OCI-LY3 (cell line): ENCODE measurements around the gene ROR2.

ENCODE experiments used
- H2AFZ ChIP-seq: fragments of 200-600, 300-600 bp; shearing (Covaris generic); 2 replicates; pipeline ENCODE4 v1.6.0; 2014; ENCODE audit warnings: antibody characterized with exemption, low read depth, low read length
- H3K27ac ChIP-seq: fragments of 200-600, 300-600 bp; sonication (generic); 2 replicates; pipeline ENCODE4 v1.5.1; 2014; ENCODE audit warnings: mild to moderate bottlenecking, low read length, moderate library complexity, mixed read lengths
- H3K27me3 ChIP-seq: fragments of 200-600, 300-600 bp; sonication (generic); 2 replicates; pipeline ENCODE4 v1.6.1; 2014; ENCODE audit warnings: low read depth, low read length, mixed read lengths
- H3K36me3 ChIP-seq: fragments of 200-600, 300-600 bp; sonication (generic); replicated peaks from 2 replicates; pipeline ENCODE3; 2014; ENCODE audit warnings: low read depth, low read length, mixed read lengths
- H3K4me1 ChIP-seq: fragments of 300-600, 200-600 bp; sonication (generic); 2 replicates; pipeline ENCODE4 v1.6.1; 2014; ENCODE audit warnings: low read length, mixed read lengths
- H3K4me2 ChIP-seq: fragments of 200-600, 300-600 bp; sonication (generic); 2 replicates; pipeline ENCODE4 v1.6.1; 2014; ENCODE audit warnings: low read length, mixed read lengths
- H3K4me3 ChIP-seq: fragments of 300-600, 200-600 bp; sonication (generic); 2 replicates; pipeline ENCODE4 v1.5.1; 2014; ENCODE audit warnings: antibody characterized with exemption, mild to moderate bottlenecking, low read length, moderate library complexity
- H3K79me2 ChIP-seq: fragments of 300-600, 200-600 bp; shearing (Covaris generic); 2 replicates; pipeline ENCODE4 v1.6.1; 2014; ENCODE audit warnings: mild to moderate bottlenecking, low read length, mixed read lengths
- H3K9ac ChIP-seq: fragments of 300-600, 200-600 bp; shearing (Covaris generic); 2 replicates; pipeline ENCODE4 v1.6.0; 2014; ENCODE audit warnings: mild to moderate bottlenecking, low read length, moderate library complexity
- H3K9me3 ChIP-seq: fragments of 200-600, 300-600 bp; shearing (Covaris generic); 2 replicates; pipeline ENCODE4 v1.6.1; 2014; ENCODE audit warnings: low read length, mixed read lengths; ENCODE audit not compliant: insufficient read depth
- H4K20me1 ChIP-seq: fragments of 200-600, 300-600 bp; sonication (generic); 2 replicates; pipeline ENCODE4 v1.6.1; 2016; ENCODE audit warnings: low read length, mixed read lengths; ENCODE audit not compliant: insufficient read depth
- EZH2phosphoT487 ChIP-seq: fragments of 200-600 bp; shearing (Covaris generic); IDR thresholded peaks from 2 replicates; pipeline ENCODE4 v1.6.1; 2018; ENCODE audit warnings: antibody characterized with exemption, mixed run types, low read depth
- TF ChIP-seq, protein P1 (sequence below): fragments of 200-600, 300-600 bp; sonication (generic); IDR thresholded peaks from 2 replicates; pipeline ENCODE4 v1.5.1; 2014; ENCODE audit warnings: antibody characterized with exemption, low read length, low read depth

Gene ROR2

DNA sequence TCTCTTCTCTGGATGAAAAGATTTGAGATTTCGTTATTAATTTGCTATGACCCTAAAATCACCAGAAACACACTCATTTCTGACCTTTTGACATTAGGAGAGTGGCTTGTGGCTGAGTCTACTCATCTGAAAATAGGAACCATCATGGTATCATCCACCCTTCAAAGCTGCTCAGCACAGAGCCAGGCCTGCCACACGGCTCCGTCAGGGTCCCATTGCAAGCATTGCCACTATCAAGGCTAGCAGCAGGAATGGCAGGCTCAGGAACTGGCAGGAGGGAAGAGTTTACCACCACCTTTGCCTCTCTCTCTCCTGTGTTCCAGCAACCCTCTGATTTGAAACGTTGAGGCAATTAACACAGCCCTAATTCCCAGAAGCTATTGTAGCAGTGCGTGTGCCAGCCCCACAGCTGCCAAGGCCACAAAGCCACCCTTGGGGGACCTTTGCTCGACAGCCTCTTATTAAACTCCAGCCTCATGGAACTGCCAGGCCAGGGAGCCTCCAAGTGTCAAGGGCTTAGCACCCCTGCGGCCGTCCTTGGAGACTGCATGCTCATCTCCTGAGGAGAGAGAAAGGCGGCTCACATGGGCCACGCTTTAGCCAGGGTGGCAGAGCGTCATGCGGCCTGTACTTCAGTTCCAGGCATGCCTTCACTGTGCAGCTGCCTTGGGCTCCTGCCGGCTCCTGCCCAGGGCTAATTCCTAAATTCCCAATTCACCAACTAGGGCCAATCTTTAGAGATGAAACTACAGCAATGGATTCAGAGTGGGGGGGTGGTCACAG lies 145.9 kb downstream of the ROR2 start:
- Histone ChIP-seq H3K4me3 (no peak overlapping the region), H3K4me1 (peaks cover under 1% of the 10 kb centered on the region; the same call in 1 of the 2 replicates), H4K20me1 (no peaks in the 10 kb centered on the region), H3K79me2 (no peaks in the 10 kb centered on the region), H3K9me3 (no peaks in the 10 kb centered on the region), H3K9ac (no peak overlapping the region), H2AFZ (no peak overlapping the region), H3K4me2 (no peak overlapping the region), H3K36me3 (no peaks in the 10 kb centered on the region), H3K27ac (no peak overlapping the region), H3K27me3 (peaks cover 4% of the 10 kb centered on the region; the same call in 1 of the 2 replicates)
- TF ChIP-seq, protein P1, sequence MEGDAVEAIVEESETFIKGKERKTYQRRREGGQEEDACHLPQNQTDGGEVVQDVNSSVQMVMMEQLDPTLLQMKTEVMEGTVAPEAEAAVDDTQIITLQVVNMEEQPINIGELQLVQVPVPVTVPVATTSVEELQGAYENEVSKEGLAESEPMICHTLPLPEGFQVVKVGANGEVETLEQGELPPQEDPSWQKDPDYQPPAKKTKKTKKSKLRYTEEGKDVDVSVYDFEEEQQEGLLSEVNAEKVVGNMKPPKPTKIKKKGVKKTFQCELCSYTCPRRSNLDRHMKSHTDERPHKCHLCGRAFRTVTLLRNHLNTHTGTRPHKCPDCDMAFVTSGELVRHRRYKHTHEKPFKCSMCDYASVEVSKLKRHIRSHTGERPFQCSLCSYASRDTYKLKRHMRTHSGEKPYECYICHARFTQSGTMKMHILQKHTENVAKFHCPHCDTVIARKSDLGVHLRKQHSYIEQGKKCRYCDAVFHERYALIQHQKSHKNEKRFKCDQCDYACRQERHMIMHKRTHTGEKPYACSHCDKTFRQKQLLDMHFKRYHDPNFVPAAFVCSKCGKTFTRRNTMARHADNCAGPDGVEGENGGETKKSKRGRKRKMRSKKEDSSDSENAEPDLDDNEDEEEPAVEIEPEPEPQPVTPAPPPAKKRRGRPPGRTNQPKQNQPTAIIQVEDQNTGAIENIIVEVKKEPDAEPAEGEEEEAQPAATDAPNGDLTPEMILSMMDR = no peak
- no peak for TF ChIP-seq EZH2phosphoT487

DNA sequence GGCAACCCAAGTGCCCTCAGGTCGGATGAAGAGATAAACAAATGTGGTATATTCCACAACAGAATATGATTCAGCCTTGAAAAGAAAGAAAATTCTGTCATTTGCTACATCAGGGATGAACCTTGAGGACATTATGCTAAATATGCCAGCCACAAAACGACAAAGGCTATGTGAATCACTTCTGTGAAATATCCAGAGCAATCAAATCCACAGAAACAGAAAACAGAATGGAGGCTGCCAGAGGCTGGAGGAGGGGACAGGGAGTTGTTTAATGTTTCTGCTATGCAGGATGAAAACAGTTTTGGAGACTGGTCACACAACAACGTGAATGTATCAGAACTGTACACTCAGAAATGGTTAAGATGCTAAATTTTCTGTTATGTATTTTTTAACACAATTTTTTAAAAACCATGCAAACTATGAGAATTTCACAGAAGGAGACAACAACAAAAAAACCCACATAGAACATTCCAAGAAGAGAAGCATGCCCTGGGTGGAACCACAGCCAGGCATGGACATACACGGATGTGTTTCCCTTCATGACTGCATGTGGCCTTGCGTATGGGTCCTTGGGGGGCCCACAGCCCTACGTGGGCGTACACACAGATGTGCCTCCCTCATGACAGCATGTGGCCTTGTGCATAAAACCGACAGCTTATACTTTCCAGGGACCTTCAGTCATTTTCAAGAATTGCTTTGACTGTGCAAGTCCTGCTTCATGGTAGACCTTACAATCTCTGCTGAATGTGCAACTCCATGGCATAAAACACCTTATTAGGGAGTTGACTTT lies 146.7 kb downstream of the ROR2 start:
- Histone ChIP-seq H3K9ac (no peak overlapping the region), H3K9me3 (no peaks in the 10 kb centered on the region), H3K4me2 (no peak overlapping the region), H3K79me2 (no peaks in the 10 kb centered on the region), H3K27me3 (peaks cover 4% of the 10 kb centered on the region; the same call in 1 of the 2 replicates), H3K27ac (no peak overlapping the region), H3K4me3 (no peak overlapping the region), H3K4me1 (peaks cover 8% of the 10 kb centered on the region; the same call in 1 of the 2 replicates), H3K36me3 (no peaks in the 10 kb centered on the region), H4K20me1 (no peaks in the 10 kb centered on the region), H2AFZ (no peak overlapping the region)
- TF ChIP-seq, protein P1 = no peak
- TF ChIP-seq EZH2phosphoT487 = no peak

DNA sequence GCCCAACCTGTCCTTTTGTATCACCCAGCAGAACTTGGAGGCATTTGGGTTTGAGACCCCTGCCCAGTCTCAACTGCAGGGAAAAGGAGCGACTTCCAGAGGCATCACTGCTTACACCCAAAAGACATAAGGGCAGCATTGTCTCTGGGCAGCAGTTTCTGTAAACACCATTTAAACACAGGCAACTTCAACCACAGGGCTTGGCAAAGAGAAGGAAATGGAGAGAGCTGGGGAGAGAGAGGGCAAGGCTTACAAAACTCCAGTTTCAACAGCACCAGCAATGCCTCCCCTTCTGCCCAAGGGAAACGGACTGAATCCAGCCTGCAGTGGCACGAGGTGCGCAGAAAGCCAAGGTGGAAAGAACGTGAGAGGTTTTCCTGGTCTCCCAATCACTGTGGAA lies 147.6 kb downstream of the ROR2 start:
- no peak overlapping the region for H3K4me2 ChIP-seq
- H3K36me3 ChIP-seq = no peaks in the 10 kb centered on the region
- TF ChIP-seq, protein P1 = no peak
- no peak for TF ChIP-seq EZH2phosphoT487
- H3K4me3 ChIP-seq = no peak overlapping the region
- H3K4me1 ChIP-seq = peaks cover 8% of the 10 kb centered on the region; the same call in 1 of the 2 replicates
- H3K27me3 ChIP-seq = peaks cover 4% of the 10 kb centered on the region; the same call in 1 of the 2 replicates
- no peak overlapping the region for H3K27ac ChIP-seq
- H4K20me1 ChIP-seq = no peaks in the 10 kb centered on the region
- no peak overlapping the region for H2AFZ ChIP-seq
- no peaks in the 10 kb centered on the region for H3K79me2 ChIP-seq
- no peaks in the 10 kb centered on the region for H3K9me3 ChIP-seq
- no peak overlapping the region for H3K9ac ChIP-seq

DNA sequence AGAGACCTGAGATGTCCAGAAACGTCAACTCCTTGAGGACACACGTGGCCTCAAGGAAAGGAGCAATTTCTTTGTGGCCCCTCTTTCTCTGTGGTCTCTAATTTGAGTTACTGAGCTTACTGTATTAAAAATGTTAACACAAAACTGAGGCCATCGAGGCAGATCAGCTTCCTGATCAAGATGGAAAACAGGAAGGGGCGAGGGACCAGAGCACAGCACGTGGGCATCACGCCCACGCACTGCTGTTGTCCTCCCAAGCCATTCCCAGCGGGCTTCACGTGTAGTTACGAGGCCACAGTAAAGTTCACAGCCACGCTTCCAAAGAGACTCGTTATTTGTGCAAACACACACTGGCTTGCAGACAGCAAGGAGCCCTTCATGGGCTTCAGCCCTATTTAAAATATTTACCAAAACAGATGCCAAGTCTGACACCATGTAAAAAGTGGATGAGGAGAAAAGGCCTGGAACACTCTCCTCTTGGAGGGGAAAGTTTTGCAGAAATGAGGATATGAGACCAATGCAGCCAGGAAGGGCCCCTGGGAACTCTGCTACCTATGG lies 149.5 kb downstream of the ROR2 start:
- Histone ChIP-seq H3K27me3 (peaks cover 4% of the 10 kb centered on the region; the same call in 1 of the 2 replicates), H3K9me3 (no peaks in the 10 kb centered on the region), H2AFZ (no peak overlapping the region), H3K9ac (no peak overlapping the region), H4K20me1 (no peaks in the 10 kb centered on the region), H3K36me3 (no peaks in the 10 kb centered on the region), H3K4me2 (no peak overlapping the region), H3K4me1 (peaks cover 8% of the 10 kb centered on the region; the same call in 1 of the 2 replicates), H3K79me2 (no peaks in the 10 kb centered on the region), H3K27ac (no peak overlapping the region), H3K4me3 (no peak overlapping the region)
- TF ChIP-seq, protein P1 = no peak
- no peak for TF ChIP-seq EZH2phosphoT487
